Measurements from ENCODE around the gene LAMB3. TPM values are rescaled to one million over a fixed set of nuclear protein-coding genes. Genes with fewer than 3 reads are reported as not detected.

The LAMB3 gene
- total RNA-seq, 1 experiment from 2014 or later = 0.28 TPM

DNA sequence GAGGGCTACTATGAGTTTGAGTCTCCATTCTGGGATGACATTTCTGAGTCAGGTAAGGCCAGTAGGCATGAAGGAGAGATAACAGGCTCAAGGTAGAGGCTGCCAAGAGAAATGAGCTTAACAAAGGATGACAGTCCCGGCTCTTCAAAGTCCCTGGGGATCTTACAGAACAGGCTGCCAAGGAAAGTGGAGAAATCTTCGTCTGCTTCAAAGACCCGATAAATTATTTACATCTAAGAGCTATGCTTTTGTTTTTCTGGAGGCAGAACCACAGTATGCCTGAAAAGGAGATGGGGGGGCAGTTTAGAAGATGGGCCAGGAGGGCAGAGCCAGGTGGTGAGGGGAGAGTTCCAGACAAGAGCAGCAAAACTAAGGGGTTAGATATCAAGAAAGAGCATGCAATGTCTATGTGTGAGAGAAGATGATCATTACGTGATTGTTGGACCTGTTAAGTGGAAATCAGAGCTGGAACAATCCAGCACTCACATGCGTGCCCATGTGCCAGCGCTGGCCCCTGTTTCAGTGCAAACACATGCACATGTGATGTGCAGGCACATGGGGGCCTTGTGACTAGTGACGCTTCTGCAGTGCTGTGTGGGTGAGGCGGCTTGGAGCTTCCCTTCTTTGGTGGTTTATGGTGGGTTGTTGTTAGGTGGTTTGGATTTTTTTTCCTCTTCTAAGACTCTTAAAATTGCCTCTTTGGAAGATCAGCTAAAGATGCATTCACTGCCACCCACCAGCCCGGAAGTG lies 43.0 kb downstream of the LAMB3 start:
- Mint-ChIP-seq H3K36me3 (ENCODE audit: insufficient read depth in 1 of 3, low read depth in 3 of 3) (no peaks in the 10 kb centered on the region; a peak in 1 of 7 replicates), H3K4me1 (no peaks in the 10 kb centered on the region), H3K9me3 (no peaks in the 10 kb centered on the region), H3K27me3 (ENCODE audit: low read depth) (peaks cover 5% of the 10 kb centered on the region), H3K27ac (no peak overlapping the region), H3K4me3 (no peak overlapping the region)
- Histone ChIP-seq H3K56ac (ENCODE audit: insufficient read length, low read depth, low read length) (no peak overlapping the region), H3K79me1 (ENCODE audit: insufficient read depth, low read depth, low read length, poor library complexity, severe bottlenecking) (no peaks in the 10 kb centered on the region), H3K14ac (ENCODE audit: insufficient read depth, low read length) (no peak overlapping the region), H2BK15ac (ENCODE audit: low read depth, low read length) (no peak overlapping the region), H3T11ph (ENCODE audit: low read length) (no peak overlapping the region), H3K79me2 (ENCODE audit: insufficient read depth, low read length) (no peaks in the 10 kb centered on the region), H3K9me3 (ENCODE audit: control insufficient read depth, low read depth, low read length) (no peaks in the 10 kb centered on the region), H2BK20ac (ENCODE audit: low read depth, low read length, poor library complexity, severe bottlenecking) (no peak overlapping the region), H2BK5ac (ENCODE audit: insufficient read length, low read length) (no peak overlapping the region), H3K27me3 (ENCODE audit: insufficient read depth, low read length) (no peaks in the 10 kb centered on the region), H3K27ac (ENCODE audit: insufficient read length, low read depth, low read length) (no peak overlapping the region), H4K20me1 (ENCODE audit: control insufficient read depth, insufficient read depth, insufficient read length) (no peaks in the 10 kb centered on the region), H3K9ac (ENCODE audit: extremely low read depth, insufficient read length, low read length) (no peak overlapping the region), H3K4me1 (ENCODE audit: insufficient read depth, low read length) (no peaks in the 10 kb centered on the region), H4K8ac (replicated peaks; ENCODE audit: insufficient read length, low read depth, low read length) (no peak overlapping the region), H4K91ac (ENCODE audit: insufficient read length, low read depth, low read length) (no peak overlapping the region), H2AK5ac (ENCODE audit: insufficient read length, low read length) (no peak overlapping the region), H2AFZ (ENCODE audit: low read length) (no peak overlapping the region), H4K5ac (ENCODE audit: insufficient read length, low read depth, low read length) (no peak overlapping the region), H2BK12ac (ENCODE audit: insufficient read length, low read depth, low read length) (no peak overlapping the region), H2BK120ac (ENCODE audit: low read depth, low read length, poor library complexity, severe bottlenecking) (no peak overlapping the region), H3K4me2 (ENCODE audit: insufficient read depth, insufficient read length, low read length) (no peak overlapping the region), H3K23me2 (ENCODE audit: insufficient read length, low read depth, low read length, poor library complexity, severe bottlenecking) (no peaks in the 10 kb centered on the region), H3K4ac (ENCODE audit: low read depth, low read length) (no peak overlapping the region), H3K18ac (ENCODE audit: insufficient read length, low read depth, low read length) (no peak overlapping the region), H3K23ac (ENCODE audit: insufficient read length, low read depth, low read length) (no peak overlapping the region)
- TF ChIP-seq CTCF (conservative IDR thresholded peaks at IDR 0.05) = no peak
- no peak for DNase-seq
- no CpG with 5 or more reads among the region's 9 CpGs for WGBS (ENCODE audit: extremely low coverage, insufficient read length, low lambda C conversion rate)
